GM12891 (cell line): ENCODE results near the gene HNRNPU.

ENCODE experiments used
- POLR2A ChIP-seq: IDR thresholded peaks from 2 replicates; pipeline ENCODE4 v1.6.1; 2011; ENCODE audit warnings: low read depth, low read length, control low read depth
- POLR2AphosphoS5 ChIP-seq: IDR thresholded peaks from 2 replicates; pipeline ENCODE4 v1.6.1; 2011; ENCODE audit warnings: low read depth, low read length, control low read depth
- POU2F2 ChIP-seq: IDR thresholded peaks from 2 replicates; pipeline ENCODE4 v1.6.1; 2011; ENCODE audit warnings: low read depth, mild to moderate bottlenecking, control low read depth, low read length, moderate library complexity
- SPI1 ChIP-seq: IDR thresholded peaks from 2 replicates; pipeline ENCODE4 v1.6.1; 2011; ENCODE audit warnings: low read depth, low read length, control low read depth
- TAF1 ChIP-seq: IDR thresholded peaks from 2 replicates; pipeline ENCODE4 v1.6.1; 2011; ENCODE audit warnings: low read depth, low read length, control low read depth

GRCh38 chr1:244874974-244875579 is 10.7 kb upstream of the HNRNPU start:
- TF ChIP-seq TAF1 (no peak), POLR2A (no peak), POLR2AphosphoS5 (no peak), SPI1 (no peak), POU2F2 (no peak)
